ENCODE data around the gene PEX11A. TPM values are rescaled to one million over a fixed set of nuclear protein-coding genes. Genes with fewer than 3 reads are reported as not detected.
"Not testable (repeated sequence)": the region's sequence is repeated elsewhere in the genome, so short reads cannot be mapped to it uniquely, and the experiment has no call there.

Gene PEX11A
- total RNA-seq (2014; rRNA removed; shearing (Covaris generic)): 11.9 and 12.3 TPM in 2 replicates
- 3.9 and 4.0 TPM in 2 replicates for polyA plus RNA-seq (2015; cell fraction: cytosol; rRNA removed)
- 3.3 and 6.7 TPM in 2 replicates for polyA plus RNA-seq (2015; cell fraction: nucleus; rRNA removed)

- in situ Hi-C loops (cut with HindIII; ENCODE audit: low pct_unique_long_range_greater_than_20kb, low sequenced_read_pairs): no loop called here
- DNase-seq (ENCODE audit: low read depth, low spot score): peak; percentile 84
Observed at GRCh38 chr15:89690276-89691218, at the start of gene PEX11A, which contains the start of gene WDR93. TSS of gene PEX11A (minus strand) at chr15:89690754. CDS start at chr15:89690632, 122 bp downstream. TSS of gene WDR93 (plus strand) at chr15:89690811. CDS start at chr15:89701747, 10,936 bp downstream.

GRCh38 chr15:89740137-89740536, 49.6 kb upstream of the PEX11A start:
- DNase-seq (ENCODE audit: low read depth, low spot score): peak; percentile 81
- in situ Hi-C loops (cut with HindIII; ENCODE audit: low pct_unique_long_range_greater_than_20kb, low sequenced_read_pairs): no loop called here

- in situ Hi-C loops (cut with HindIII; ENCODE audit: low pct_unique_long_range_greater_than_20kb, low sequenced_read_pairs): no loop called here
- no peak for DNase-seq (ENCODE audit: low read depth, low spot score)
Observed at GRCh38 chr15:89735773-89736172, 45.2 kb upstream of the PEX11A start.

GRCh38 chr15:89732451-89733172, 42.1 kb upstream of the PEX11A start:
- in situ Hi-C loops (cut with HindIII; ENCODE audit: low pct_unique_long_range_greater_than_20kb, low sequenced_read_pairs): no loop called here
- DNase-seq (ENCODE audit: low read depth, low spot score): no peak

GRCh38 chr15:89731275-89731674, 40.7 kb upstream of the PEX11A start:
- no peak for DNase-seq (ENCODE audit: low read depth, low spot score)
- in situ Hi-C loops (cut with HindIII; ENCODE audit: low pct_unique_long_range_greater_than_20kb, low sequenced_read_pairs): no loop called here

- in situ Hi-C loops (cut with HindIII; ENCODE audit: low pct_unique_long_range_greater_than_20kb, low sequenced_read_pairs): no loop called here
- DNase-seq (ENCODE audit: low read depth, low spot score): no peak
Observed at GRCh38 chr15:89728254-89728653, 37.7 kb upstream of the PEX11A start.

- in situ Hi-C loops (cut with HindIII; ENCODE audit: low pct_unique_long_range_greater_than_20kb, low sequenced_read_pairs): no loop called here
- no peak for DNase-seq (ENCODE audit: low read depth, low spot score)
Observed at GRCh38 chr15:89725064-89725463, 34.5 kb upstream of the PEX11A start.

GRCh38 chr15:89724621-89725020, 34.1 kb upstream of the PEX11A start:
- DNase-seq (ENCODE audit: low read depth, low spot score): no peak
- in situ Hi-C loops (cut with HindIII; ENCODE audit: low pct_unique_long_range_greater_than_20kb, low sequenced_read_pairs): no loop called here

GRCh38 chr15:89723031-89723430, 32.5 kb upstream of the PEX11A start:
- DNase-seq (ENCODE audit: low read depth, low spot score): no peak
- in situ Hi-C loops (cut with HindIII; ENCODE audit: low pct_unique_long_range_greater_than_20kb, low sequenced_read_pairs): no loop called here

GRCh38 chr15:89714775-89715174, 24.2 kb upstream of the PEX11A start:
- no peak for DNase-seq (ENCODE audit: low read depth, low spot score)
- in situ Hi-C loops (cut with HindIII; ENCODE audit: low pct_unique_long_range_greater_than_20kb, low sequenced_read_pairs): no loop called here

GRCh38 chr15:89707577-89707976, 17.0 kb upstream of the PEX11A start:
- DNase-seq (ENCODE audit: low read depth, low spot score): no peak
- in situ Hi-C loops (cut with HindIII; ENCODE audit: low pct_unique_long_range_greater_than_20kb, low sequenced_read_pairs): no loop called here

- in situ Hi-C loops (cut with HindIII; ENCODE audit: low pct_unique_long_range_greater_than_20kb, low sequenced_read_pairs): no loop called here
- DNase-seq (ENCODE audit: low read depth, low spot score): no peak
Observed at GRCh38 chr15:89704411-89704810, 13.9 kb upstream of the PEX11A start.

GRCh38 chr15:89695198-89695597, 4.6 kb upstream of the PEX11A start:
- in situ Hi-C loops (cut with HindIII; ENCODE audit: low pct_unique_long_range_greater_than_20kb, low sequenced_read_pairs): no loop called here
- DNase-seq (ENCODE audit: low read depth, low spot score): no peak

- in situ Hi-C loops (cut with HindIII; ENCODE audit: low pct_unique_long_range_greater_than_20kb, low sequenced_read_pairs): no loop called here
- DNase-seq (ENCODE audit: low read depth, low spot score): no peak
Observed at GRCh38 chr15:89693696-89694095, 3.1 kb upstream of the PEX11A start.

- in situ Hi-C loops (cut with HindIII; ENCODE audit: low pct_unique_long_range_greater_than_20kb, low sequenced_read_pairs): no loop called here
- DNase-seq (ENCODE audit: low read depth, low spot score): no peak
Observed at GRCh38 chr15:89693091-89693490, 2.5 kb upstream of the PEX11A start.

GRCh38 chr15:89689930-89690275, 651 bp downstream of the PEX11A start:
- in situ Hi-C loops (cut with HindIII; ENCODE audit: low pct_unique_long_range_greater_than_20kb, low sequenced_read_pairs); DNase-seq (ENCODE audit: low read depth, low spot score): not testable (repeated sequence)

GRCh38 chr15:89686522-89686921, 4.0 kb downstream of the PEX11A start:
- DNase-seq (ENCODE audit: low read depth, low spot score): no peak
- in situ Hi-C loops (cut with HindIII; ENCODE audit: low pct_unique_long_range_greater_than_20kb, low sequenced_read_pairs): no loop called here

GRCh38 chr15:89685995-89686394, 4.6 kb downstream of the PEX11A start:
- in situ Hi-C loops (cut with HindIII; ENCODE audit: low pct_unique_long_range_greater_than_20kb, low sequenced_read_pairs): no loop called here
- no peak for DNase-seq (ENCODE audit: low read depth, low spot score)

All from SK-MEL-5 (cell line).